Stimulated activated CD8-positive, alpha-beta memory T cell treated with anti-CD3 and anti-CD28 coated beads, Interleukin-15, amount 100 ng/mL, for 48 hours (primary cell): ENCODE data around the gene SLC5A12.
"Not testable (repeated sequence)": the region's sequence is repeated elsewhere in the genome, so short reads cannot be mapped to it uniquely, and the experiment has no call there.

ENCODE experiments used
- DNase-seq, 2 donors: peaks; one replicate each; pipeline ENCODE4 v3.0.0-alpha.2; 2020; ENCODE audit warnings: low read depth in 2 of 2

Gene SLC5A12

DNA sequence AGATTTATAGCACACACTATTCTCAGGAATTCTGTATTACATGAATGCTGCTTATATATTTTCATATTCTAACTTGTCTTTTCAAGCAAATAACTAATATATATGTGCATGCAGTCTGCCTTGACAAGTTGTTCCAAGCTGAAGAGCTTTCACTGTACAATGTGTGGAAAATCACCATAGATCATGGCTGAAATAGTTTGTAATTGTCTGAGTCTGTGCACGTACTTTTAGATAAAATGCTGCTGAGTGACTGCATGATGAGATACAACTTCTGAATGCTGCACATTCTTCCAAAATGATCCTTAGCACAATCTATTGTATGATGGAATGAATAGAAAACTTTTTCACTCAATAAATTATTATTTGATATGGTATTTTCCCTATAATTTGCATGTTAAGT is 58.9 kb downstream of the SLC5A12 start:
- DNase-seq, result no peak

DNA sequence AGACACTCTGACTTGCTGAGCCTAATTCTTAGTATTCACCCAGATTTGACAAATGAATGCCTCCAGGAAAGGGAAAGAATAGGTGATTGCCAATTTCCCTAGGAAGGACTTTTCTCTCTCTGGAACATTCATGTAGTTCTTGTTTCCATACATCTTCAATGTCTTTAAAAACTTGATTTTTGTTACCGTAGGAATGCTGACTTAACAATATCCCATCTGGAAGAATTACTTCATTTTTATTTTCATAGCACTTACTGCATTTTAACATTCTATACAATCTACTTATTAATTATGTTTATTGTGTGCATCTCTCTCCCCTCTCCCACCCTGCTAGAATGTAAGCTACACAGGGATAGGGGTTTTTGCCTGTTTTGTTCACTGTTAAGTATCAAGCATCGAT is 66.6 kb downstream of the SLC5A12 start:
- no peak for DNase-seq

DNA sequence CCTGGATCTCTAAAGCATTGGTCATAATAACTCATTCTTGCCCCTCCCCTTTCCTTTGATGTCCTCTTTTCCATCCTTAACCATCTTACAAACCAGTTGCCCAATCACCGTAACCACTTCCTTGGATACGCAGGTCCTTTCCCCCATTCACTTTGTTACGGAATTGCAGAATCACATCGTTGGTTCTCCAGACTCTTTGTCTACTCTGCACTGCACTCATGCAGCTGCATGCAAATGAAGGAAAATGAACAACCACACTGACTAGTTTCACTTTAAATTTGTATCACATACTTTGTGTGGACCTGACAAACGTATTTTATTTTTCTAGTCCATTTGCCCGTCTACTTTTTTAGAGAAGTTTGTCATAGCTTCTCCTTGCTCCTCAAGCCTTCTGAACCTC is 69.9 kb downstream of the SLC5A12 start:
- no peak for DNase-seq

DNA sequence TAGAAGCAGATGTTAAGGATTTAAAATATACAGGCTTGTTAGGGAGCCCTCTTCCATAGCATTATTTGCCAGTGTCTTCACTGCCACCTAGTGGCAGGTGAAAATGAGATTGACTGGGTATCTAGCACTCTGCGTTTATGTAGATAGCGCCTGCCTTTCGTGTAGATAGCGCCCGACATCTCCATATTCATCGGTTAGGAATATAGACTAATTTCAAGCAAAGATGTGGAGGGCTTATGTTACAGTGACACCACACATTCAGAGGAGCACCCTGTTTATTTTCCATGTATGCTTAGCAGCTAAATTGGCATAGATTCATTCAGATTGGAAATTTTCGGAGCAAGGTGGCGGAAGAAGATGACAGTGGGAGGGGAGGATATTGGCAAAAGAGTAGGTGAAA is 72.0 kb downstream of the SLC5A12 start:
- no peak for DNase-seq

DNA sequence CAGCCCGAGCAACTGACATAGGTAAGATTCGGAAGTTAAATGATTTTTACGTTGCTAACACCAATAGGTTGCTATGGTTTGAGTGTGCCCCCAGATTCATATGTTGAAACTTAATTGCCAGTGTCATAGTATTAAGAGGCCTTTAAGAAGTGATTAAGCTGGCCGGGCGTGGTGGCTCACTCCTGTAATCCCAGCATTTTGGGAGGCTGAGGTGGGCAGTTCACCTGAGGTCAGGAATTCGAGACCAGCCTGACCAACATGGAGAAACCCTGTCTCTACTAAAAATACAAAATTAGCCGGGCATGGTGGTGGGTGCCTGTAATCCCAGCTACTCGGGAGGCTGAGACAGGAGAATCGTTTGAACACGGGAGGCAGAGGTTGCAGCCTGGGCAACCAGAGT is 78.5 kb downstream of the SLC5A12 start:
- DNase-seq, result not testable (repeated sequence)

DNA sequence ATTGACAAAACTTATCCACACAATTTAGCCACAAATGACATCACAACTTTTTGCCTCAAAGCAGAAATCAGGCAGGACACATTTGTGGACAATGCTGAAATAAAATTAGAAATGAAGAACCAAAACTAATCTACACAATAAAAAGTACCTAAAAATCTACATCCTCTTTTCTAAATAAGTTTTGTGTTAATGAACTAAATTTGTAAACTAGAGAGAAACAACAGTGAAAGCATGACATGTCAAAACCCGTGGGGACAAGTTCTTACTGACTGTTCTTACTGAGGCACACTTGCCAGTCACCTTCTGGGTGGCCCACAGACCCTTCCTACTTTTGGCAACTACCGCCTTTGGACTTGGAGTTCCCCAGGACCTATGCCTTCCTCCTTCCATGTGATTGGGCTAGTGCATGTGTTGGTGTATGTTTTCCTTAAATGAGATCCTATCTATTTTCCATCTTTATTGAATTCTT is 89.1 kb downstream of the SLC5A12 start:
- no peak for DNase-seq

DNA sequence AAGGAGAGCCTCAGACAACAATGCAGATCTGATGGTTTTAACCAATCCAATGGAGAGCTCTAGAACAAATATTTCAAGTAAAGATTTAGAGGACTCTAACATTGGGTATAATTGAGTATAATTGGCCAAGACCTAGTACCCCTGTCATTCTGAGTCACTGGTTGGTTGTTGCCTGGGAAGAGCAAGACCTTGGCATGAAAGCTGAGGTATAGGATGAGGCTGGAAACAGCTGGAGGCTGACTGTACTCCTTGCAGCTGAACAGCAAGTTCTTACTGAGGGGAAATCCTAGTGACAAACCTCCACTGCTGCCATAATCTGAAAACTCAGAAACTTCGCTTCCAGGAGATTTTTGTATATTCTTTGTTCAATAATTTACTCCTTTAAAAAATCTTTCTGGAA is 95.5 kb downstream of the SLC5A12 start:
- no peak for DNase-seq

DNA sequence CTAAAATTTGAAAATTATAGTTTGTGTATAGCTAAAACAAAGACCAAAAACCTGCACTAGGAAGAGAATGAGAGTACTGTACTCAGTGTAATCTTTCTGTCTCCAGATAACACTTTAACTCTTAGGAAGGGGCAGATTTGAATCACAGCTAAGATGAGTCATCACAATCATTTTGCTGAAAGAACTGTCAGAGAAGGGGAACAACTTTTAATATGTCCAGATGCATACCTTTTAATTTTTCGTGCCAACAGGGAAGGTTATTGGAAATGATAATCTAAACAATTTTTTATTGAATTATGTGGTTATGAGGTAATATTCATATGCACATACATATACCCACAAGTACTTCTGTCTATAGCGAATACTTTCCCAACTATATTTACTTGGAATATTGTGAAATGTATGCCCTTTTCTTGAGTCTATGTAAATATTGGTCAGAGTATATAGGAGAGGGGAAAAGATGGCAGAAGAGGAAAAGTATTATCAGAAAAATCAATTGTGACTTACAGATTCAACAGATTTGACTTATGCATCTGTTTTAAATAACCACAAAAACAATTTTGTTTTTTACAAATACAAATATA is 98.7 kb downstream of the SLC5A12 start:
- DNase-seq, result no peak

DNA sequence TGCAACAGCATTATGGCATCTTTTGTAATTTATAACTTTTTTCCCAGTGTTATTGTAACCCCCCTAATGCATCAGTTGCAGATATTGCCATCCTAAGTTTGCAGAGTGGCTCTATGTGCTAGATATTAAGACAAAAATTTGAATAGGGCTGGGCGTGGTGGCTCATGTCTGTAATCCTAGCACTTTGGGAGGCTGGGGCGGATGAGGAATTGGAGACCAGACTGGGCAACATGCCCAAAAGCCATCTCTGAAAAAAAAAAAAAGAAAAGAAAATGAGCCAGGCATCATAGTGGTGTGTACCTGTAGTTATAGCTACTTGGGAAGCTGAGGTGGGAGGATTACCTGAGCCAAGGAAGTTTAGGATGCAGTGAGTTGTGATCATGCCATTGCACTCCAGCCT is 99.7 kb downstream of the SLC5A12 start:
- DNase-seq, result no peak

DNA sequence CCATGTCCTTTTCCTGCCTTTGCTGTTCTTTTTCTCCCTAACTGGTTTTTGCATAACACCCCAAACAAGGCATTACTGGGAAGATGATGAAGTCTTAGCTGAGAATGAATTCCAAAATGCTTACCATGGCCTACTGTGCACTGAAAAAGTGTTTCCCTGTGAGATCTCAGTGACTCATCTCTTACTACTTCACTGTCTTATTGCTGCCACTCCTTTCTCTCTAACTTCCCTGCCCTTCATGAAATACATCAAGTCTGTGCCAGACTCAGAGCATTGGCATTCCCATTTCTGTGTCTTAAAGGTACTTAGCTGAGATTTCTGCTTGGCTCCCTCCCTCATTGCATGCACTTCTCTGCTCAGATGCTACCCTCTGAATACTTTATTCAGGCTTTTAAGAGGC is 100.7 kb downstream of the SLC5A12 start:
- no peak for DNase-seq

DNA sequence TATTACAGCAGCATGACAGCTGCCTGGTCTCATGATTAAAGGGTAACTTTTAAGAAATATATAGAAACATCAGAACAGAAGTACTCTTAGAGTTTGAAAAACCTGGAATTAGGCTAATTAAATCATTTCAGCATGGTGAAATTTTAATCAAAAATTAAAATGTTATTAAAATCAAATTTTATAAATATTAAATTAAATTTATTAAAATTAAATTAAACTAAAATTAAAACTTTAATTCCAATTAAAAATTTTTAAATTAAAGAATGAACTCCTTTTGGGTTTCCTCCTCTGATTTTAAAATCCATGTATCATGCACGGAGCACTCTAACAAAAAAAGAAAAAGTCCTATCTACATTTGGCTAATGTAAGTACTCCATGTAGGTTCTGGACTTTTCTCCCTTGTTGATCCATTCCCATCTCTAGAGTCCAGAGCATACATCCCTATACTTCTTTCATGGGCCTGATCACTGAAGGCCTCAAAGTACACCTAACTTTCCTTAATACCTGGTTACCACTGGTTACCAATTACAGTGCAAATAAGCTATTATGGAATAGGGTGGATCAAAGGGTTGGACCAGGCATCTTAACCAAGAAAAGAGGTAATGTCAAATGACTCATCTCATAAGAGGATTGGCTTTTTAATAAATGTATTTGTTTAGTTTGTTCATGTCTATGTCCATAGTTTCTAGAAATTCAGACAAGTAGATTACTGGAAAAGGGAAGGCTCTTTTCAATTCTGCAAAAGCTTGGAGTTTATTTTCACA is 101.4 kb downstream of the SLC5A12 start:
- no peak for DNase-seq

DNA sequence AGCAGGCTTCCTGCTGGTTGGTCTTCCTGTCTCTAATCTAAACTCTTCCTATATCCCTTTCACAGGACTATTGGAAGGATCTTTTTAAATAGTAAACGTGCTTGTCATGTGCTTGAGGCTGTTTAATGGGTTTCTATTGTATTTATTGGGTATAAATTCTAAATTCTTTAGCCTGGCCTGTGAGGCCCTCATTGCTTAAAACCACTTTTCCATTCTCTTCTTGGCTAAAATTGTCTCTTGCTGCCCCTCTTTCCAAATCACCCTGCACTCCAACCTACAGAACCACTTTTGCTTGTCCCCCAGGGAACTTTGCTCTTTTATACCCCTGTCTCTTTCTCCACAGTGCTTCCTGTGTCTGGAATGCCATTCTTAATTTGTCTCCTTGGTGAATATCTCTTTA is 103.4 kb downstream of the SLC5A12 start:
- DNase-seq, result no peak
